ENCODE results near the gene DNAJC17.

DNA sequence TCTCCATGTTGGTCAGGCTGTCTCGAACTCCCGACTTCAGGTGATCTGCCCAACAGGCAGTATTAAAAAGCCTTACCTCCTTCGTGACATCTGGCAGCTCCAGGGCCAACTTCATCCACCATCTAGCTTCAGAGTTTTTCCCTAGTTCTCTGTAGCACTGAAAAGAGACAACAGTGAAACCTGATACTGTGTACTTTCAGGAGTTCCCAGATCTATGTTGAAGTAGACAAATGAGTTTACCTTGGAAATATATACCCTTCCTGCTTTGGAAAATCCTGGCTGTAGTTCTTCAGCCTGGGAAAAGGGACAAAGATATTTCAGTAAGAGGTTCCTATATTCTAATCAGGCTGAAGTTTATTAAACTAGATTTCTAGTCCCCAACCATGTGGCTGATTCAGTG is 70.2 kb downstream of the DNAJC17 start:
- TF ChIP-seq CTCF (IDR thresholded peaks at IDR 0.05) (no peak), POLR2A (IDR thresholded peaks at IDR 0.05) (no peak), EP300 (IDR thresholded peaks at IDR 0.05) (no peak)

Data from tibial nerve (tissue), 4 donors.